Activated T-cell treated with anti-CD3 and anti-CD28 coated beads for 48 hours (primary cell): ENCODE data around the gene MTURN.

Experiments
- DNase-seq: peaks from one replicate; pipeline ENCODE4 v3.0.0-alpha.2; 2020; ENCODE audit warnings: low read depth

Gene MTURN

DNA sequence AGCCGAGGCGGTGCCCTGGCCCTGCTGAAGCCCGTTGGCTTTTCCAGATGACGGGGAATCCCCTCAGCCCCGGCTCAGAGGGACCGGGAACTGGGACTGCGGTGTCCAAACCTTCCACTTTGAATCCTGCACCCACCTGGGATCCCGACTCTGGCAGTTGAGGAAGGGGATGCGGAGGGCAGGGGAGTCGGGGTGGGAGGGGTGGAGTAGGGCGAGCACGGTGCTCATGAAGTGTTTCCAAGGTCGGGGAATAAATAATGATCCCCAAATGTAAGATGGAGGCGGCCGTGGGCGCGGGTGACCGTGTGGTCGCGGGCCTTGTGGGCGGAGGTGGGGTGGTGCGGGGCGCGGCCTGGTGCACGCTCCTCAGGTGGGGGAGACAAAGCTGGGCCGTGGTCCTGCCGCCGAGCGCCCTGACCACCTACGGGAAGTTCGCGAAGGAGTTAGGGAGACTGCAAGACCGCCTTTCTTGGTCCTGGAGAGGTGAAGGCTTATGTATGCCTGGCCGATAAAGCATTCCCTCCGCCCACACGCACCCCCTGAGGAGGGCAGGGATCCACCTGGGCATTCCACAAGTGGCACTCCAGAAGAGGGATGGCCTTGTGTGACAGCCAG, 1.4 kb downstream of the MTURN start:
- DNase-seq, result no peak

DNA sequence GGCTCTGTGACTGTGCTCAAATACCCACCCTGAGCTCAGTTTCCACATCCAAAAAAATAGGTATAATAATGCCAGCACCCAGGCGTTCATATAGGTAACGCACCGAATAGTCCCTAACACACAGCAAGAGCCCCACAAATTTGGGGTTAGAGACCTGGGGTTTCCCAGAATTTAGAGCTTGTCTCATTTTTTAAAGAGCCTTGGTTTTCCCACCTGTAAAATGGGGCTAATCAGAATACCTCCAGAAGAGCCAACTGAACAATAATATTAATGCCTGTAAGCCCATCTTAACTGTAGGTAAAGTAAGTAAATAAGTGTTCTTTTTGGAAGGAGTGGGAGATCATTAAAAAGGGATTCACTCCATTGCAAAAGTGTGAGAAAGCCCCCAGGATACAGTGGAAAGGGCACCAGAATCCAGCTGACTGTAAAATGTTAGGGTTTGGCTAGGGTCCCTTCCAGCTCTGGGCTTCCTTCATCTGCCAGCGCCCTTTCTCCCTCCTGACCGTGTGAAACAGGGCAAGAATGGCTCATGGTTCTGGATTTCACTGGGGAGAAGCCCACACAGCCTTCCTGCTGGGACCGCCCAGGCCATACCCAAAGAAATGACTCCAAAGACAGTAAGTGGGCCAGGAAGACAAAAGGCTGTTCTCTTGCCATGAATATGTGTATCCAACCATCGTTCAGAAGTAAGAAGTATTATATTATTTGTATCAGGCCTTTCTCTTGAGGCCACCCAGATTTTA, 2.1 kb downstream of the MTURN start:
- no peak for DNase-seq

DNA sequence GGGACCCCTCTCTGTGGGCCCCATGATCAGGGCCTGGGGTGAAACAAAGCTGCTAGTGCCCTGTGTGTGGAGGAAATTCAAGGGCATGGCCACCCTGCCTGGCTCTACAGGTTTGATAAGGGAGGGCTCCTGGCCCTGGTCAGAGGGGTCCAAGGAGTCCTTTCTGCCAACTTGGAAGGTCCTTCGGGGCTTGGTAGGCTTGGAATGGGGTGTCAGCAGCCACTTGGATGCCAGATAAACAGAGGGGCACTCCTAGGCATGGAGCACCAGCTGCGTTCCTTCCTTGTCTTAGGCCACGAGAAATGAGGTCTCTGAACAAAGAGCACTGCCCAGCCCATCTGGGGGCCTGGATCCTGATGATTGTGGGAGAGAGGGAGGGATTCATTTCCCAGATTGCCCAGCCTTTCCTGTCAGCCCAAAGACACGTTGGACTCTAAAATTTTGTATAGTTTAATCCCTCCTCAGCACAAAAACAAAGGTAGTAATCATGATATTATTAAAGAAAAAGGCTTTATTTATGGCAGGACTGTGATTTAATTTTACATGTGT, 5.1 kb downstream of the MTURN start:
- DNase-seq, result no peak

DNA sequence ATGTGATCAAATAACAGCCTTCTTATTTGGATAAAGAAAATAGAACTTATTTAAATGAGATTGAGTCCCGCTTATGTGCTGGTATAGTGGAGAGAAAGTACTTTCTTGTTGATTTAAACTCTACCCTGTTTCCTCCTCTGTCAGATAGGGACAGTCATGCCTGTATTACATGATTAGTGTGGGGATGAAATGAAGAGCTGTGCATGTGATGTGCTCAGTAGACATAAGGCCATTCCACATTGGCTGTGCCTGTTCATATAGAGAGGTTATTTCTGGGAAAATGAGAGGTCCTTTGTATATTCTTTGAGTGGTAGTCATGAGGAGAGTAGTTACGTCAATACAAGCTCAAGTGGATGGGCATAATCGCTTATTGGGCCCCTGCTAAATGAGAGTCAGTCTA, 5.7 kb downstream of the MTURN start:
- no peak for DNase-seq

DNA sequence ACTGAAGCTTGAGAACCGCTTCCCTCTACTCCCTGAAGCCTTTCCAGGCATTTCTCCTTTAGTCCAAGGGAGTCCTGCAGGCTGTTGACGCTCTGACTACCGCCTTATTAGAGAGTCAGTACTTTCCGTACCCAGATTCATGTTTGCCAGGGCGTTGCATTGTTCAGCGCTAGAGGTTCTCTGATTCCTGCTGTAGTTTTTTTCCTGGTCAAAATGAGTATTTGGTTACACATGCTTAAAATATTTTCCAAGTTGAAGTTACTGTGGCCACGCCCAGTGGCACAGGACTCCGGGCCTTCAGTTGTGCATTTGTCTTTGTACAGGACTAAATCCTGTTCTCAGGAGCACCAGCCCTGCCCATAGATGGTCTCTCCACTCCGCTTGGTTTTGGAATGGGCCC, 7.9 kb downstream of the MTURN start:
- DNase-seq, result no peak

DNA sequence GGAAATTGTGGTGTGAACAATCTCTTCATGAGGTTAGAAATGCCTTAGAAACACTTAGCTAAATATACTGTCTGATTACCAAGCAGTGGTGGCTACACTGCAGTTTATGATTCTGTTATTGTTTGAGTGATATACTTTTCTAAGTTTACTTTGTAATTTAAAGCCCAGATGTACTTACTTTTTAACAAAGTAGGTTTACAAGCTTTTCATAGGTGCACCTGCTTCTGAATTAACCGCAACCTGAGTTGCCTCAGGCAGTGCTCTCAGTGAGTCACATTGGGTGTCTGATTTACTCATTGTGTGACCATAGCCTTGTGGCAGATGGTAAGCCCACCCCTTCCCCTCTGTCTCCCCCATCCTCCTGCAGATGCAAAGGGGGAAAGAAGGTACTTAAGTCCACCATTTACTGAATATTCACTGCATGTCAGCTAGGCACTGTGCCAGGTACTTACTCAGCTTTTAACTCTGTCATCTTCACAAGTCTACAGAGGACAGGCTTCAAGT, 9.0 kb downstream of the MTURN start:
- no peak for DNase-seq

DNA sequence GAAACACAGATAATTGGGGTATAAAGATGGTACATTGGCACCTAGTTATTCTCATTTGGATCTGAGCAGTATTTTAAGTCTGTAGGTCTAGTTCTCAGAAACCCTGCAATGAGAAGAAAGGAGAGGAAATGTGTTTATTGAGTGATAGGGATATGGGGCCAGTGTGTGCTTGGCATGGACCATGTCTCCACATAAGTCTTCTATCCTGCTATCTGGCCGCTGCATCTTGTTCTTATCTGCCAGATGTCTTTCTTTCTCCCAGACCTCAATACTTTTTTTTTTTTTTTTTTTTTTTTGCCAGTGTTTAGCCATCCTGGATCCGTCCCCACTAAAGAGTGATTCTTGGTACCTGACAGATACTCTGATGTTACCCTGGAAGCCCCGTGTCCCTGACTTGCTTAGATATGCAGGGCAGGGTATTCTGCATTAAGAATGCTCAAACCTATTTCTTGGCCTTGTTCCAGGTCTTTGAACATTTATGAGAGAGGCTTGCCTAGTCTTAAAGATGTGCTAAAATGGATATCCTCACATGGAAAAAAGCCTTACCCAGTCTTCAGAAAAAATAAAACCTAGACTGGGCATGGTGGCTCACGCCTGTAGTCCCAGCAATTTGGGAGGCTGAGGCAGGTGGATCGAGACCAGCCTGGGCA, 10.0 kb downstream of the MTURN start:
- no peak for DNase-seq

DNA sequence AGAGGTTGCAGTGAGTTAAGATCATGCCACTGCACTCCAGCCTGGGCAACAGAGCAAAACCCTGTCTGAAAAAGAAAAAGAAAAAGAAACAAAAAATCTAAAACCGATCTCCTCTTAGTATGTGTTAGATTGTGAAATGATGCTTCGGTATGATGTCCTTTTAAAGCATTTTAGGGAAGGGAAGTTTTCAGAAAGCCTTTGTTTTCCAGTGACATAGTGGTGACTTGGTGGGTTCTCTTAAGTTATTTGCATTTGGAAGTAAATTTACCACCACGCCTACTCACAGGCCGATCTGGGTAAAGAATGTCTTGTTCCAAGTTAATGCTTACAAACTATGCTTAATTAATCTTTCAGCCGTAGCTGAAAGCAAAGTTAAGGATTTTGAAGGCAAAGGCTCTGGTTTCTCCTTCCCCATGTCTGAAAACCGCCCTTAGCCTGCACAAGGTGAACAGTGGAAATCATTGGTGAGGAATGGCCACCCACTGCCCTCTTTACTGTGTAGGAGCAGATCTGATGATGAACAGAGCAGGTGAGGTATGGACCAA, 10.7 kb downstream of the MTURN start:
- no peak for DNase-seq

DNA sequence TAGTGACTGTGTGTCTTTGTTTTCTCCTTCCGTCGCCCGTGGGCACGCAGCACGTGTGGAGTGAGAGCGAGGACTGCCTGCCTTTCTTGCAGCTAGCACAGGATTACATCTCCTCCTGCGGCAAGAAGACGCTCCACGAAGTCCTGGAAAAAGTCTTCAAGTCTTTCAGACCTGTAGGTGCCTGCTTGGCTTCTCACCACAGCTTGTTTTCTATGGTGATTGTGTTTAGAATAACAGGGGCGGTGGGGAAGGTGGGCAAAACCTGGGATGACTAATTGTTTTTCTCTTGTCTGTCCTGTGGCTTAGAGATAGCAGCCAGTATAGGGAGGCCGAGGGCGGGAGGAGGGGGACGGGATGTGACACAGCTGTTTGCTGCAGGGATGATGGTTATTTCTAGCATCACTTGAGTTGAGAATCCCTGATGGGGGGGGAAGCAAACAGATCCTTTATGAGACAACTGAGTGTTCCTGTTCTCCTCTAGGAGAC, 11.4 kb downstream of the MTURN start:
- no peak for DNase-seq

DNA sequence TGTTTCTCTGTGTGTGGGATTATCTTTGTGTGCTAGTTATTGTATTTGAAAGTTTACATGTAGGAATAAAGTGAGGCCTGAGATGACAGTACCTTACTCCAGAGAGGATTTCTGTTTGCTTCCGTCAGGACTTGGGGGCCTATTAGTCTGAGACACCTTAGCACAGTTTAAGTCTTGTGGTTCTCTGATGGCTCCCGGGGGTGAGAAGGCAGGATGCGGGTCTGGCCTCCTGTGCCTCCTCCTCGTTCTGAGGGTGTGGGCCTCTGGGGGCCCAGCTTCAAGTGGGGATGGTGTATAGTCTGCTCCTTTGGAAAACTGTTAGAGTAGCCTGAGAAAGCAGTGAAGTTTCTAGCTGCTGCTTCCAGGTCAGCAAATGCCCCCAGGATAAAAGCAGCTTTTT, 12.4 kb downstream of the MTURN start:
- DNase-seq, result no peak

DNA sequence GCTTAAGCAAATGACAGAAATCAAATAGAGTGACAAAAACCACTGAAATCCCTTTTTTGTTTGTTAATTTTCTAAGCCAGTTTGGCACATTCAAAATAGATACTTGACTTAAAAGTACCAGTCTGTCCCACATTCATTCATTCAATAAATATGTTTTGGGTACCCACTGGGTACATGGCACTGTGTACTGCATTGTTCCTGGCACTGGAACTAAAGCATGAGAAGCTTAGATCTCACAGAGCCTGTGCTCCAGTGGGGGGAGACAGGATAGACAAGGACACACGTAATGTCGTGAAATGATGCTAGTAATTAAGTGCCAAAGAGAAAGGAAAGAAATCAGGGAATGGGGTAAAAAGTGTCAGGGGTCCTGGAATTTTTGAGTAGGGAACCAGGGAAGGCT, 13.0 kb downstream of the MTURN start:
- no peak for DNase-seq

DNA sequence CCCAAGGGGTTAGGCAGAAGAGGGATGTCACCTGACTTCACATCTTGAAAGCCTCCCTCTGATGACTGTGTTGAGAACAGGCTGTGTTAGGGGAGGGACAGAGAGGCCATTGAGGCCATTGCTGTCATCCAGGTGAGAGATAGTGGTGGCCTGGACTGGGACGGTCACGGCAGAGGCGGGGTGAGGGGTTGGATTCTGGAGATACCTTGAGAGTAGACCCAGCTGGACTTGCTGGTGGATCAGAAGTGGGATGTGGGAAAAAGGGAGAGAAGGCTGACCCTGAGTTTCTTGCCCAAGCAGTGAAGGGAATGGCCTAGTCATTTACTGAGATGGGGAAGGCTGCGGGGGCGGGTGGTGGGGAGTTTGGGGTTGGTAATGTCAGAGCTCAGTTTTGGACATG, 13.6 kb downstream of the MTURN start:
- DNase-seq, result no peak

DNA sequence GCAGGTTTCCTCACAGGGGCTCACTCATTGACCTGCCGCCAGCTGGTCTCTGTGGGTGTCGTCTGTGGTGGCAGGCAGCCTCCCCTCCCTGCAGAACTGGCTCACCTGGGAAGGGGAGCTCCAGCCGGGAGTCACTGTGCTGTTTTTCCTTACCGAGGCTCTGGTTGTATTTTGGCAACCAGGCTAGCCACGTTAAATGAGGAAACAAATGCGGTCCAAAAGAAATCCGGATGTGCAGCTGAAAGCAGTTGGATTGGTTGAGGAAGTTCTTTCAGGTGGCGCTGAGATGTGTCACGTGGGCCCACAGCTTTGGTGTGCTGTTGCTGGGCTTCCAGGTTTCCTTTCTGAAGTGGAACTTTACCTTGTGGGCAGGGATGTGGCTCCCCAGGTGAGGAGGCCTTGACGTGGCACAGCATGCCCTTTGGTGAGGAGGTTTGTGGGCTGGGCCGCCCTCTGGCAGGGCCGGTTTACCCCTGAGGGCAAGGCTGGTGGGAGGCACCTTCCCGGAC, 14.2 kb downstream of the MTURN start:
- no peak for DNase-seq

DNA sequence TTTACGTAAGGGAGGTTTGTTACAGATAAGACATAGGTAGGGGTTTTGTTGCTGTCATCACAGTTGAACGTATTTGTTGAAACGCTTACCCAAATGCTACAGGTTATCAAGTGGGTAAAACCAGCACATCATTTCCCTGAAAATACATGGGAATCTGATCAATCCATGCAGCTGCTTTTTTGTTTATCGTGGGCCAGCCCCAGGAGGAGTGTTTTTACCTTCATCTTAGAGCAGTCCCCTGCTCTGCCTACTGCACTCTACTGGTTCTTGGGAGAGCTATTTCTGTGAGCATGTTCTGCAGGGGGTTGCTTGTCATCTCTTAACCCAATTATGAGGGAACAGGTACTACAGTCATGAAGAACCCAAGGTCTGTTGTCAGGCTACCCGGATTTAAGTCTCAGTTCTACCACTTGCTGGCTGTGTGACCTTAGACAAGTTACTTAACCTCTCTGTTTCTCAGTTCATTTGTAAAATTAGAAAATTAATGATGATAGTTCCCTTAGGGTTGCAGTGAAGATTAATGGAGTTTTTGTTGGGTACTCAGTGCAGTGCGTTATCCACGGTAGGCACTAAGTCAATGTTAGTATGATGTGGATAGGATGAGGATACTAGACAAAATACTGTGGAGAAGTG, 15.0 kb downstream of the MTURN start:
- no peak for DNase-seq

DNA sequence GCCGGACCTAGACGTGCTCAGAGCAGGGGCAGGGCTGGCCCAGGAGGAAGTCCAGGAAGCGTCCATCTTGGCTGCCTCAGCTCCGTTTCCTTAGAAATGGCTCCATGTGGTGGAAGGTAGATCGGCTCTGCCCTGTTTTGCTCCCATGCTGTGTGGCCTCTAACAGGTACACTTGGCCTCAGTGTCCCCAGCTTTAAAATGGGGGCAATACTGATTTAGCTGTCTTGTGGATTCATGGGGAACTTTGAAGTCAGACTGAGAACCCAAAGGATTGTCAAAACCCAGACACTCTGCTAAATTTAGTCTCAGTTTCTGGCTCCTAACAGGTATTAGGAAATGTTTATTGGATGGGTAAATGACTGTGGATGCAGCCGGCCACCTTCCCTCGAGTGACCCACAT, 15.9 kb downstream of the MTURN start:
- DNase-seq, result no peak

DNA sequence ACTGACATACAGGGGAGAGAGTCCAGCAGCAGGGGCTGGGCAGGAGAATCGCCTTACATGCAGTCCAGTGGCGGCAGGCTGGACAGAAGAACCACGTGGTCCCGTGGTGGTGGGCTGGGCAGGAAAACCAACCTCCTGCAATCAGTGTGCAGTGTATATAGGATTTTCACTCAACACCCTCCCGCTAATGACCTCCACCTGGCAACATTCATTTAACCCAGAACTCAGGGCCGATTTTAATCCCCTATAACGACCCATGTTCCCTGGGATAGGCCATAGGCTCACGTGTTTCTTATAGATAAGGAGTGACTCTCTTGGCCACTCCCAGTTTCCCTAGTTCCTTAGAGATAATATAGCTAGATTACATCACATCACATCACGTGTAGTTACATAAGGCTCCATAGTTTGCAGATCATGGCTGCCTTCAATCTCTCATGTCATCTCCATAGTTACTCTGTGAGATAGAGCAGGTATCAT, 19.4 kb downstream of the MTURN start:
- no peak for DNase-seq

DNA sequence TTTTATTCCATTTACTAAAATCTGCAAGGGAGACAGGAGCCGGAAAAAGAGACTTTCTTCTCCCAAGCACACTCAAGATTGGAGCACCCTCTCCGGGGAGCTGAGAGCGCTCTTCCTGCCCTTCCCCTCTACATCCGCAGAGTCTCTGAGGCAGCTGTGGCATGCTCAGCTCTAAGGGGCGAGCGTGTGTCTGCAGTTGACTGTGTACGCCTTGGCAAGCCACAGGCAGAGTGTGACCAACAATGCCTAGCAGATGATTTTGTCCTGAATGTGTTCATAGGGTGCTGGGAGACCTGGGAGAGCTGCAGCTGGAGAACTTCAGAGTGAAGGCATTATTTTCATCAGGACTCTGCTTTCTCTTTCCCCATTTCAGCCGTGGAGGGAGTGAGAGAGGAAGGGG, 20.7 kb downstream of the MTURN start:
- DNase-seq, result no peak

DNA sequence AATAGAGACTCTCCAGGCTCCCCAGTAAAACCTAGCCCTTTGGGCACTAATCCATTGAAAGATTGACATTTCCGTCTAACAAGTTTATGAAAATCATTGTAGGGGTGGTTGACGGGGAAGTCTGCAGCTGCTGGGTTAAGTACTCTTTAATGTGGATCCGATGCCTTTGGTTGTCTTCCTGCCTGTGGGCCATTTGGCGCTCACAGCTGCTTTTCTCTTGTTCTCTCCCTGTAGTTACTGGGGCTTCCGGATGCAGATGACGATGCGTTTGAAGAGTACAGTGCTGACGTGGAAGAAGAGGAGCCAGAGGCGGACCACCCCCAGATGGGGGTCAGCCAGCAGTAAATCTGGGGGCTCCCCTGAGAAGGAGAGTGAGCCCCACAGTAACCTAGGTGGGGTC, 22.4 kb downstream of the MTURN start:
- DNase-seq, result no peak

DNA sequence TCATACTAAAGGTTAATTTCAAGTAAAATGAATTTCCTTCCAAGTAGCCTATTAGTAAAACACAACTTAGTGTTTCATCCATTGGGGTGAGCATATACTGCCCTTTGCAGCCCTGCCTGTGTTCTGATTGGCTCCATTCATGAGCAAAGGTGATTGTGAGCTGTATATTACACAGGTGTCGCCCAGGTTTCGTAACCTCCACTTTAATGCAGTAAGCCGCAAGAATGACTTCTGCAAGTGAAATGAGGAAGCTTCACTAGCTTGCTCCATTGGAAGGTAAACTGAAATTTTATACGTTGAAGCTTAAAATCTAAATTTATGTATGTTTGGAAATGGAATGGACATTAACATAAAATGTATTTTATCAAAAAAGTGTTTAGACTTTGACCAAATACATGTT, 24.4 kb downstream of the MTURN start:
- no peak for DNase-seq

DNA sequence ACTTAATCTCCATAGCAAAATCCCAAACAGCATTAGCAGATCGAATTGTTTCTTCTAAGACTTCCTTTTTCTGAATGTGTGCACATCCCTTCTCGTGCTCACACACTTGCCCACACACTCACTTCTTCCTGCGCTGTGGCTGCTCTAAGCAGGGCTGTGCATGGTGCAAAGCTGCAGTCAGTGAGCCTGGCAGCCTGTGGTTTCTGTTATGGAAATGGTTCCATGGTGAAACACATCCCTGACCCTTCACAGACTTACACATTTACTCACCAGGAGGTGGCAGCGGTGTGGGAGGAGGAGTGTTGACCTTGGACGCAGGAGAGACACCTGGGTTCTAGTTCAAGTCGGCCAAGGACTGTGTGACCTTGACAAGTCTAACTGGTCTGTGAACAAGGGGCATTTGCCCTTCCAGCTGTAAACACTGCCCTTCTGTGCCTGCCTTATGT, 24.9 kb downstream of the MTURN start:
- no peak for DNase-seq

DNA sequence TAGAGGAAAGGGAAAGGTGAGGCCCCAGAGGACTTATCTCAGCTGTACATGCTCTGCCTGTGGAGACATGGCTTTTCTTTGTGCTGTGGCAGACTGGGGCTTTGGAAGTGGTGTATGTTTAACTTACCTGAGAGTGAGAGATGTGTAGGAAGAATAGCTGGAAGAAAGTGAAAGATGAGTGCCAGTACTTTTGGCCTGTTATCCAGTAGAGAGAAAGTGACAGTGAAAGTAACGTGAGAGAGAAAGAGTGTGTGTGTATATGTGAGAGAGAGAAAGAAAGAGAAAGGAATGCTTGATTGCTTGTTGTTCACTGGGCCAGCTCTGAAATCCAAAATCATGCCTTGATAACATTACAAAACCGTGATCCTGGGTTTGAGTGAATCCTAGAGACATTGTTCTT, 25.5 kb downstream of the MTURN start:
- no peak for DNase-seq

DNA sequence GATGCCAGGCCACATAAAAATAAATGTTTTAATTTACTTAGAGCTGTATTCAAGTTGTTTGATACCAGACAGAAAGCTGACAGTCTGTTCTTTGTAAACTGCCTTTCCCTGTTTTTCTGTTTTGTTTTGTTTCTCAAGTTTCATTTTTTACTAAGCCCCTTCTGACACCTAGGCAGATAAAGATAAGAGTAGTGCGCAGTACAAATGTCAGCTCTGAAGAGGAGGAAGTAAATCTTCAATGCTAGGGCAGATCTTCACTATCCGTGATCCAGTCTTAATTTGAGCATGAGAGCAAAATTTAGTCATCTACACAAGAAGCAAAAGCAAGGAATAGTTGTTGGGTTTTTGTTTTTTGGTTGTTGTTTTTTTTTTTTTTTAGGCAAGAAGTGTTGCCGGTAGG, 27.3 kb downstream of the MTURN start:
- no peak for DNase-seq
